IMR-90 (cell line): Measurements from ENCODE around the gene GPR27.

Experiments
- BHLHE40 ChIP-seq: fragments of 150-350 bp; IDR thresholded peaks from 2 replicates; pipeline ENCODE4 v1.6.1; 2016; ENCODE audit warnings: mild to moderate bottlenecking, low read depth, low read length
- CEBPB ChIP-seq: IDR thresholded peaks from 2 replicates; pipeline ENCODE4 v1.6.1; 2012; ENCODE audit warnings: low read depth, low read length, improper control_type of control experiment
- CTCF ChIP-seq: conservative IDR thresholded peaks from 2 replicates; pipeline ENCODE4 v1.5.1; 2012; ENCODE audit warnings: mild to moderate bottlenecking, low read depth, low read length, improper control_type of control experiment
- POLR2A ChIP-seq: IDR thresholded peaks from 2 replicates; pipeline ENCODE4 v1.6.1; 2012; ENCODE audit warnings: mild to moderate bottlenecking, low read depth, low read length
- SMC3 ChIP-seq: fragments of 150-350 bp; IDR thresholded peaks from 2 replicates; pipeline ENCODE4 v1.6.1; 2016; ENCODE audit warnings: low read depth, mild to moderate bottlenecking, antibody characterized with exemption, low read length, moderate library complexity
- USF2 ChIP-seq: fragments of 150-350 bp; IDR thresholded peaks from 2 replicates; pipeline ENCODE4 v1.6.1; 2017; ENCODE audit warnings: mild to moderate bottlenecking, antibody characterized with exemption, low read length, low read depth

- no peak for TF ChIP-seq CTCF
- TF ChIP-seq BHLHE40: no peak
- TF ChIP-seq POLR2A: no peak
- no peak for TF ChIP-seq USF2
- TF ChIP-seq SMC3: no peak
- no peak for TF ChIP-seq CEBPB
Observed at GRCh38 chr3:71786217-71786549, 32.5 kb downstream of the GPR27 start.
